Spleen (tissue), 11 donors: ENCODE measurements around the gene MTCP1. TPM values are rescaled to one million over a fixed set of nuclear protein-coding genes. Genes with fewer than 3 reads are reported as not detected.

Experiments used
- DNase-seq: peaks from one replicate; pipeline ENCODE4 v3.0.0-alpha.2; 2020
- H3K27ac ChIP-seq, 8 donors: fragments of 200-600 bp; sonication (generic) in 7 of 8; 1 replicate in 4 of 8; 2 replicates in 4 of 8; pipeline versions ENCODE4 v1.5.0 to v1.8.0; 2016 to 2021; ENCODE audit warnings: inconsistent platforms in 4 of 8, mild to moderate bottlenecking in 4 of 8, moderate library complexity in 1 of 8
- H3K27me3 ChIP-seq, 7 donors: fragments of 200-600 bp; sonication (generic) in 6 of 7; replicated peaks in 1 of 7; 1 replicate in 4 of 7; 2 replicates in 3 of 7; pipeline versions ENCODE4 v1.5.0 to v1.8.0; 2016 to 2021; ENCODE audit warnings: inconsistent platforms in 3 of 7, mild to moderate bottlenecking in 1 of 7
- H3K36me3 ChIP-seq, 6 donors: fragments of 200-600 bp; sonication (generic) in 5 of 6; 1 replicate in 4 of 6; 2 replicates in 2 of 6; pipeline versions ENCODE4 v1.5.0 to v1.8.0; 2016 to 2021; ENCODE audit warnings: inconsistent platforms in 2 of 6
- H3K4me1 ChIP-seq, 6 donors: fragments of 200-600 bp; sonication (generic) in 5 of 6; 1 replicate in 3 of 6; 2 replicates in 3 of 6; pipeline versions ENCODE4 v1.5.0 to v1.8.0; 2016 to 2021; ENCODE audit warnings: inconsistent platforms in 3 of 6
- H3K4me3 ChIP-seq, 8 donors: fragments of 200-600 bp; sonication (generic) in 7 of 8; 1 replicate in 4 of 8; 2 replicates in 4 of 8; pipeline versions ENCODE4 v1.5.0 to v1.8.0; 2016 to 2021; ENCODE audit warnings: inconsistent platforms in 4 of 8, mild to moderate bottlenecking in 4 of 8, moderate library complexity in 2 of 8
- H3K9me3 ChIP-seq, 8 donors: fragments of 200-600 bp; sonication (generic) in 7 of 8; 1 replicate in 4 of 8; 2 replicates in 4 of 8; pipeline versions ENCODE4 v1.5.0 to v1.8.0; 2016 to 2021; ENCODE audit warnings: inconsistent platforms in 4 of 8
- CTCF ChIP-seq, 11 experiments: fragments of 200-600 bp in 7 of 11; fragments of 450-650 bp in 4 of 11; sonication (generic) in 4 of 11; IDR thresholded peaks in 8 of 11; conservative IDR thresholded peaks in 3 of 11; 1 replicate in 7 of 11; 2 replicates in 4 of 11; pipeline versions ENCODE4 v1.4.0 to v1.8.0; 2016 to 2021; ENCODE audit warnings: antibody characterized with exemption in 11 of 11, inconsistent platforms in 4 of 11, mild to moderate bottlenecking in 1 of 11
- POLR2A ChIP-seq, 3 donors: fragments of 450-650 bp; IDR thresholded peaks; one replicate each; pipeline ENCODE4 v1.5.1; 2017; ENCODE audit warnings: antibody characterized with exemption in 3 of 3, mild to moderate bottlenecking in 1 of 3
- POLR2AphosphoS5 ChIP-seq, 3 donors: sonication (generic); formaldehyde crosslinking; IDR thresholded peaks; one replicate each; pipeline ENCODE4 v1.5.1; 2017; ENCODE audit warnings: antibody characterized with exemption in 3 of 3
- WGBS, 5 donors: extraction: QIAGEN DNeasy Blood & Tissue Kit in 3 of 5; methylation state at CpG; one replicate each; pipeline versions ENCODE4 v1.1.5 to v1.1.7; 2013 to 2018; 5-methylcytosine and 5-hydroxymethylcytosine counted together
- intact Hi-C: fragments of 100-400 bp; cut with DNase I; formaldehyde crosslinking; loops from one replicate; pipeline ENCODE4 v1.15.0; 2023; ENCODE audit warnings: low total_unique reads
- polyA plus RNA-seq, 3 donors: library from polyadenylated mRNA; stranded (reverse); fragments of 200-250 nt; gene quantifications; one replicate each; pipeline ENCODE4 v1.2.1, GENCODE V29; 2013
- total RNA-seq, 7 donors: library from RNA; depleted of rRNA in 3 of 7; stranded (reverse); fragments of >200 nt in 3 of 7; fragmentation: NEBNext Ultra II Directional in 4 of 7; extraction: Animal tissue kit (Norgen Biotek cat#: 25700) in 4 of 7; gene quantifications; one replicate each; pipeline versions ENCODE4 v1.1.0 to v1.2.1, GENCODE V29; 2016 to 2021
- donor health status: healthy with polysubstance abuse.
- donor health status: DM: no; HTN: no; CAD: no; lungs with moderate emphysema.
- donor health status: DM: no; HTN: no; CAD: no.
- donor health status: Bipolar disorder and iron deficiency.
- donor health status: healthy.
- donor health status: DM: no; HTN: no; CAD: no.
- donor health status: DM: yes; HTN: yes; CAD: no.

MTCP1 gene
- total and polyA plus RNA-seq, 10 donors: 1.2 to 33.0 (median 15.5) TPM

- intact Hi-C loops: no loop called here
Measured at GRCh38 chrX:155112171-155112570, 41.2 kb upstream of the MTCP1 start.

GRCh38 chrX:155108427-155108826 is 37.5 kb upstream of the MTCP1 start:
- no peak for DNase-seq
- peaks cover 0 to 28% (median 4%) of the 10 kb centered on the region in 6 donors for H3K36me3 ChIP-seq
- no peaks in the 10 kb centered on the region for H3K9me3 ChIP-seq
- intact Hi-C loops: no loop called here
- H3K27ac ChIP-seq: no peak overlapping the region
- TF ChIP-seq POLR2A (IDR thresholded peaks at IDR 0.05): no peak
- TF ChIP-seq CTCF (IDR thresholded peaks at IDR 0.05 in 8 of 11, conservative IDR thresholded peaks at IDR 0.05 in 3 of 11): no peak
- TF ChIP-seq POLR2AphosphoS5 (IDR thresholded peaks at IDR 0.05): no peak
- H3K27me3 ChIP-seq: no peaks in the 10 kb centered on the region
- no peak overlapping the region for H3K4me3 ChIP-seq
- H3K4me1 ChIP-seq: no peaks in the 10 kb centered on the region

More at GRCh38 chrX:155112171-155112570, 41.2 kb upstream of the MTCP1 start:
- DNase-seq: no peak
- peaks cover 0 to 31% (median 8%) of the 10 kb centered on the region in 6 donors for H3K36me3 ChIP-seq
- no peaks in the 10 kb centered on the region for H3K27me3 ChIP-seq
- no peaks in the 10 kb centered on the region for H3K4me1 ChIP-seq
- H3K9me3 ChIP-seq: no peaks in the 10 kb centered on the region
- WGBS, 5 donors: 76 to 93% (median 86%) methylated on average over 3 of the region's 3 CpGs
- TF ChIP-seq POLR2AphosphoS5 (IDR thresholded peaks at IDR 0.05): no peak
- TF ChIP-seq CTCF (IDR thresholded peaks at IDR 0.05 in 8 of 11, conservative IDR thresholded peaks at IDR 0.05 in 3 of 11): no peak
- TF ChIP-seq POLR2A (IDR thresholded peaks at IDR 0.05): no peak
- H3K4me3 ChIP-seq: no peak overlapping the region
- no peak overlapping the region for H3K27ac ChIP-seq

GRCh38 chrX:155105919-155106318 is 35.0 kb upstream of the MTCP1 start:
- H3K4me1 ChIP-seq: no peaks in the 10 kb centered on the region
- no peaks in the 10 kb centered on the region for H3K27me3 ChIP-seq
- H3K9me3 ChIP-seq: no peaks in the 10 kb centered on the region
- H3K27ac ChIP-seq: no peak overlapping the region
- H3K36me3 ChIP-seq: peaks cover 0 to 31% (median 4%) of the 10 kb centered on the region in 6 donors
- H3K4me3 ChIP-seq: no peak overlapping the region
- whole genome bisulfite sequencing, 5 donors: 87 to 100% (median 97%) methylated on average over 2 of the region's 2 CpGs
- TF ChIP-seq CTCF (IDR thresholded peaks at IDR 0.05 in 8 of 11, conservative IDR thresholded peaks at IDR 0.05 in 3 of 11) (no peak), POLR2AphosphoS5 (IDR thresholded peaks at IDR 0.05) (no peak), POLR2A (IDR thresholded peaks at IDR 0.05) (no peak)
- intact Hi-C loops: no loop called here
- no peak for DNase-seq

- intact Hi-C loops: loop anchor here (5.0 kb wide), 1 partner anchor 728 kb away; no protein-coding TSS in a partner anchor
- DNase-seq: no peak
- no peak for TF ChIP-seq POLR2A (IDR thresholded peaks at IDR 0.05)
- TF ChIP-seq CTCF (IDR thresholded peaks at IDR 0.05 in 8 of 11, conservative IDR thresholded peaks at IDR 0.05 in 3 of 11): peak; percentile 13 to 62 (median 43)
- no peak for TF ChIP-seq POLR2AphosphoS5 (IDR thresholded peaks at IDR 0.05)
- no peaks in the 10 kb centered on the region for H3K27me3 ChIP-seq
- 39 to 62% (median 56%) methylated on average over 4 of the region's 4 CpGs for WGBS, 5 donors
- no peaks in the 10 kb centered on the region for H3K4me1 ChIP-seq
- H3K9me3 ChIP-seq: no peaks in the 10 kb centered on the region
- peaks cover 0 to 38% (median 2%) of the 10 kb centered on the region in 6 donors for H3K36me3 ChIP-seq
- H3K4me3 ChIP-seq: no peak overlapping the region
- no peak overlapping the region for H3K27ac ChIP-seq
Measured at GRCh38 chrX:155094468-155095061, 23.6 kb upstream of the MTCP1 start.
